CD14-positive monocyte (primary cell): Measurements from ENCODE around the gene NUP50. TPM values are rescaled to one million over a fixed set of nuclear protein-coding genes. Genes with fewer than 3 reads are reported as not detected.

ENCODE experiments used
- DNase-seq, 3 donors: peaks; one replicate each; pipeline ENCODE4 v3.0.0-alpha.2; 2011 to 2022
- H2AFZ ChIP-seq: 2 replicates; pipeline ENCODE4 v1.6.0; 2012; ENCODE audit warnings: mild to moderate bottlenecking, low read depth, low read length, inconsistent platforms; ENCODE audit not compliant: insufficient read depth, poor library complexity, severe bottlenecking
- H3K27ac ChIP-seq, 2 donors: 1 replicate in 1 of 2; 2 replicates in 1 of 2; pipeline ENCODE4 v1.5.1; 2012 to 2013; ENCODE audit warnings: low read length in 2 of 2, control low read depth in 1 of 2, inconsistent platforms in 1 of 2, low read depth in 1 of 2, mild to moderate bottlenecking in 1 of 2
- H3K27me3 ChIP-seq, 2 donors: one replicate each; pipeline versions ENCODE4 v1.6.0 to v1.6.1; 2011 to 2013; ENCODE audit warnings: low read length in 2 of 2; ENCODE audit not compliant: control insufficient read depth in 2 of 2, insufficient read depth in 2 of 2
- H3K36me3 ChIP-seq, 2 donors: replicated peaks in 1 of 2; 1 replicate in 1 of 2; 2 replicates in 1 of 2; pipeline versions ENCODE4 v1.5.1 to v1.6.1; 2012 to 2013; ENCODE audit warnings: low read length in 2 of 2, control low read depth in 1 of 2, inconsistent platforms in 1 of 2, mild to moderate bottlenecking in 1 of 2; ENCODE audit not compliant: insufficient read depth in 2 of 2, control insufficient read depth in 1 of 2
- H3K4me1 ChIP-seq, 2 donors: 1 replicate in 1 of 2; 2 replicates in 1 of 2; pipeline versions ENCODE4 v1.5.1 to v1.6.1; 2012 to 2013; ENCODE audit warnings: low read length in 2 of 2, control low read depth in 1 of 2, inconsistent platforms in 1 of 2, mild to moderate bottlenecking in 1 of 2, moderate library complexity in 1 of 2; ENCODE audit not compliant: insufficient read depth in 2 of 2, control insufficient read depth in 1 of 2
- H3K4me2 ChIP-seq: replicated peaks from 2 replicates; pipeline ENCODE3; 2012; ENCODE audit warnings: low read length, moderate library complexity, mild to moderate bottlenecking; ENCODE audit not compliant: poor library complexity, severe bottlenecking; ENCODE audit errors: extremely low read depth
- H3K4me3 ChIP-seq, 3 experiments: fragments of 200-600 bp in 1 of 3; sonication (generic) in 1 of 3; replicated peaks in 1 of 3; 1 replicate in 2 of 3; 2 replicates in 1 of 3; pipeline ENCODE4 v1.5.1; 2011 to 2013; ENCODE audit warnings: low read length in 3 of 3, mild to moderate bottlenecking in 3 of 3, control low read depth in 2 of 3, low read depth in 2 of 3, inconsistent platforms in 1 of 3, moderate library complexity in 1 of 3
- H3K79me2 ChIP-seq: 2 replicates; pipeline ENCODE4 v1.6.0; 2012; ENCODE audit warnings: mild to moderate bottlenecking, control low read depth, inconsistent platforms, low read length, moderate library complexity; ENCODE audit not compliant: insufficient read depth
- H3K9ac ChIP-seq: 2 replicates; pipeline ENCODE4 v1.6.0; 2017; ENCODE audit warnings: low read length, mild to moderate bottlenecking; ENCODE audit not compliant: insufficient read depth, poor library complexity, severe bottlenecking
- H3K9me3 ChIP-seq, 2 donors: replicated peaks in 1 of 2; 1 replicate in 1 of 2; 2 replicates in 1 of 2; pipeline versions ENCODE4 v1.5.1 to v1.6.1; 2012 to 2013; ENCODE audit warnings: low read length in 2 of 2, control low read depth in 1 of 2; ENCODE audit not compliant: control insufficient read depth in 1 of 2, insufficient read depth in 1 of 2
- H4K20me1 ChIP-seq: 2 replicates; pipeline ENCODE4 v1.6.0; 2012; ENCODE audit warnings: mild to moderate bottlenecking, low read length, control low read depth, moderate library complexity; ENCODE audit not compliant: insufficient read depth
- H3K27ac Mint-ChIP-seq, 7 donors: one replicate each; pipeline ENCODE4 v1.8.0; 2020; ENCODE audit warnings: mild to moderate bottlenecking in 7 of 7, mixed read lengths in 7 of 7, moderate library complexity in 6 of 7, inconsistent platforms in 2 of 7
- H3K27me3 Mint-ChIP-seq, 3 donors: one replicate each; pipeline ENCODE4 v1.8.0; 2021 to 2022; ENCODE audit warnings: low read depth in 3 of 3, mild to moderate bottlenecking in 3 of 3, mixed read lengths in 3 of 3, moderate library complexity in 3 of 3, inconsistent platforms in 1 of 3
- H3K36me3 Mint-ChIP-seq, 2 donors: one replicate each; pipeline ENCODE4 v1.8.0; 2020; ENCODE audit warnings: mixed read lengths in 2 of 2, inconsistent platforms in 1 of 2, mild to moderate bottlenecking in 1 of 2
- H3K4me1 Mint-ChIP-seq: one replicate; pipeline ENCODE4 v1.8.0; 2020; ENCODE audit warnings: mild to moderate bottlenecking, mixed read lengths
- H3K4me3 Mint-ChIP-seq, 2 donors: one replicate each; pipeline ENCODE4 v1.8.0; 2020; ENCODE audit warnings: mild to moderate bottlenecking in 2 of 2, mixed read lengths in 2 of 2, moderate library complexity in 1 of 2
- H3K9me3 Mint-ChIP-seq, 7 donors: one replicate each; pipeline ENCODE4 v1.8.0; 2020 to 2022; ENCODE audit warnings: mixed read lengths in 7 of 7, mild to moderate bottlenecking in 6 of 7, moderate library complexity in 6 of 7, inconsistent platforms in 2 of 7
- CTCF ChIP-seq: fragments of 200-600 bp; IDR thresholded peaks from one replicate; pipeline ENCODE4 v1.8.0; 2022; ENCODE audit warnings: antibody characterized with exemption, mild to moderate bottlenecking
- WGBS: methylation state at CpG from one replicate; pipeline ENCODE4 v1.1.5; 2013; ENCODE audit warnings: missing lambda C conversion rate; ENCODE audit not compliant: insufficient coverage; 5-methylcytosine and 5-hydroxymethylcytosine counted together
- intact Hi-C, 2 donors: fragments of 100-400 bp; cut with micrococcal nuclease; formaldehyde crosslinking; loops; one replicate each; pipeline versions ENCODE4 v1.15.0 to v1.15.1; 2023
- polyA plus RNA-seq, 3 donors: library from polyadenylated mRNA; depleted of rRNA in 1 of 3; unstranded in 2 of 3; stranded (reverse) in 1 of 3; fragments of 300-500 nt in 2 of 3; fragments of >200 nt in 1 of 3; fragmentation: Illumina TruSeq in 2 of 3; gene quantifications; 1 replicate in 2 of 3; 2 replicates in 1 of 3; pipeline ENCODE4 v1.2.3, GENCODE V29; 2012 to 2021

NUP50 gene
- polyA plus RNA-seq, 3 donors, result 23.4 to 28.4 (median 26.9) TPM

DNA sequence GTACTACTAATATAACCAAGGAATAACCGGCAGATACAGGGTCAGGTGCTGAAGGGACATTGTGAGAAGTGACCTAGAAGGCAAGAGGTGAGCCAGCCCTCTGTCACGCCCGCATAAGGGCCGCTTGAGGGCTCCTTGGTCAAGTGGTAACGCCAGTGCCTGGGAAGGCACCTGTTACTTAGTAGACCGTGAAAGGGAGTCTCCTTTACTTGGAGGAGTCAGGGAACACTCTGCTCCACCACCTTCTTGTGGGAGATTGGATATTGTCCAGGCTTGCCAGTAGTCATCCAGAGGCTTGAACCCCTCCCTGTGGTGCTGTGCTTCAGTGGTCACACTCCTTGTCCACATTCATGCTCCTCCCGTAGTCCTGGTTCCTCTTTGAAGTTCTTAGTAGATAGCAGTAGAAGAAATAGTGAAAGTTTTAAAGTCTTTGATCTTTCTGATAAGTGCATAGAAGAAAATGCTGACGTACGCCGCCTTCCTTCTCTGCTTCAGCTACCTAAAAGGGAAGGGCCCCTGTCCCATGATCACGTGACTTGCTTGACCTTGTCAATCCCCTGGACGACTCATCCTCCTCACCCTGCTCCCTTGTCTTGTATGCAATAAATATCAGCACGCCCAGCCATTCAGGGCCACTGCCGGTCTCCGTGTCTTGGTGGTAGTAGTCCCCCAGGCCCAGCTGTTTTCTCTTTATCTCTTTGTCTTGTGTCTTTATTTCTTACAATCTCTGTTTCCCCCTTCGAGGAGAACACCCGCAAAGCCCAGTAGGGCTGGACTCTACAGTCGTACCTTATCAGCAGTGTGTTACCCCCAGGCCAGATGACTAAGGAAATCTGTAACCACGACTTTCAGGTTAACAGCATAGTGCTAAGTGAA lies 6.1 kb downstream of the NUP50 start:
- no peak overlapping the region for H3K4me3 Mint-ChIP-seq
- peaks cover 47% of the 10 kb centered on the region for H3K4me1 Mint-ChIP-seq
- Histone ChIP-seq H4K20me1 (peaks cover 71% of the 10 kb centered on the region), H3K9me3 (no peaks in the 10 kb centered on the region), H3K4me2 (no peak overlapping the region), H3K4me3 (no peak overlapping the region), H3K27ac (peak overlapping the region in 1 of 2 donors; percentile 69), H3K9ac (no peak overlapping the region), H3K27me3 (no peaks in the 10 kb centered on the region), H3K36me3 (peaks cover 67 to 69% of the 10 kb centered on the region in 2 donors), H2AFZ (no peak overlapping the region), H3K4me1 (peaks cover 36 to 48% of the 10 kb centered on the region in 2 donors), H3K79me2 (peaks cover 100% of the 10 kb centered on the region)
- peak; percentile 29 to 60 (median 42) for DNase-seq
- 84% methylated on average over 12 of the region's 19 CpGs for WGBS
- TF ChIP-seq CTCF, result no peak
- H3K27ac Mint-ChIP-seq, result peak overlapping the region; percentile 25 to 90 (median 65)
- intact Hi-C loops, result loop anchor here (5.0 to 10.0 kb wide), 4 partner anchors 37 to 875 kb away; no protein-coding TSS in a partner anchor
- peaks cover 69 to 75% of the 10 kb centered on the region in 2 donors for H3K36me3 Mint-ChIP-seq
- no peaks in the 10 kb centered on the region for H3K9me3 Mint-ChIP-seq
- peaks cover 0 to 2% (median 0%) of the 10 kb centered on the region in 3 donors for H3K27me3 Mint-ChIP-seq

- Histone ChIP-seq H4K20me1 (peaks cover 90% of the 10 kb centered on the region), H3K27me3 (no peaks in the 10 kb centered on the region), H3K36me3 (peaks cover 87 to 89% of the 10 kb centered on the region in 2 donors), H3K27ac (peak overlapping the region in 1 of 2 donors; percentile 41), H3K4me2 (no peak overlapping the region), H3K4me1 (peaks cover 16 to 28% of the 10 kb centered on the region in 2 donors), H2AFZ (no peak overlapping the region), H3K9ac (no peak overlapping the region), H3K9me3 (no peaks in the 10 kb centered on the region), H3K4me3 (no peak overlapping the region), H3K79me2 (peaks cover 100% of the 10 kb centered on the region)
- no peak overlapping the region for H3K4me3 Mint-ChIP-seq
- peaks cover 29% of the 10 kb centered on the region for H3K4me1 Mint-ChIP-seq
- intact Hi-C loops, result loop anchor here in 1 of 2 donors (5.0 to 10.0 kb wide), 2 partner anchors 35 to 67 kb away; no protein-coding TSS in a partner anchor
- TF ChIP-seq CTCF, result no peak
- H3K27me3 Mint-ChIP-seq, result peaks cover 0 to 2% (median 0%) of the 10 kb centered on the region in 3 donors
- H3K36me3 Mint-ChIP-seq, result peaks cover 88% of the 10 kb centered on the region in 2 donors
- no peak for DNase-seq
- H3K9me3 Mint-ChIP-seq, result no peaks in the 10 kb centered on the region
- H3K27ac Mint-ChIP-seq, result peak overlapping the region in 2 of 7 donors; percentile 45 to 67
- WGBS, result 96% methylated on average over 4 of the region's 6 CpGs
Observed at GRCh38 chr22:45171830-45172229, 8.1 kb downstream of the NUP50 start.
